Measurements from ENCODE around the gene JADE1.

The JADE1 gene

GRCh38 chr4:128819082-128819742 is 9.7 kb downstream of the JADE1 start:
- no peak; the same call in 2 of the 3 replicates for ATAC-seq
- no peak for TF ChIP-seq TOX (CRISPR knock-in tag; IDR thresholded peaks at IDR 0.05; ENCODE audit: borderline replicate concordance)
- no peak for TF ChIP-seq POU6F1 (CRISPR knock-in tag; IDR thresholded peaks at IDR 0.05; ENCODE audit: borderline replicate concordance, low read depth)
- no peak for TF ChIP-seq ZC3H10 (CRISPR knock-in tag; IDR thresholded peaks at IDR 0.05)
- TF ChIP-seq BACH2 (CRISPR knock-in tag; IDR thresholded peaks at IDR 0.05; ENCODE audit: borderline replicate concordance) = no peak
- TF ChIP-seq OSR1 (CRISPR knock-in tag; IDR thresholded peaks at IDR 0.05) = no peak
- no peak for TF ChIP-seq TSHZ2 (CRISPR knock-in tag; IDR thresholded peaks at IDR 0.05)
- TF ChIP-seq, protein P1, sequence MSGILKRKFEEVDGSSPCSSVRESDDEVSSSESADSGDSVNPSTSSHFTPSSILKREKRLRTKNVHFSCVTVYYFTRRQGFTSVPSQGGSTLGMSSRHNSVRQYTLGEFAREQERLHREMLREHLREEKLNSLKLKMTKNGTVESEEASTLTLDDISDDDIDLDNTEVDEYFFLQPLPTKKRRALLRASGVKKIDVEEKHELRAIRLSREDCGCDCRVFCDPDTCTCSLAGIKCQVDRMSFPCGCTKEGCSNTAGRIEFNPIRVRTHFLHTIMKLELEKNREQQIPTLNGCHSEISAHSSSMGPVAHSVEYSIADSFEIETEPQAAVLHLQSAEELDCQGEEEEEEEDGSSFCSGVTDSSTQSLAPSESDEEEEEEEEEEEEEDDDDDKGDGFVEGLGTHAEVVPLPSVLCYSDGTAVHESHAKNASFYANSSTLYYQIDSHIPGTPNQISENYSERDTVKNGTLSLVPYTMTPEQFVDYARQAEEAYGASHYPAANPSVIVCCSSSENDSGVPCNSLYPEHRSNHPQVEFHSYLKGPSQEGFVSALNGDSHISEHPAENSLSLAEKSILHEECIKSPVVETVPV (CRISPR knock-in tag; IDR thresholded peaks at IDR 0.05) = no peak
- TF ChIP-seq ISL1 (CRISPR knock-in tag; IDR thresholded peaks at IDR 0.05) = no peak
- TF ChIP-seq SNAI2 (CRISPR knock-in tag; IDR thresholded peaks at IDR 0.05) = no peak

DNA sequence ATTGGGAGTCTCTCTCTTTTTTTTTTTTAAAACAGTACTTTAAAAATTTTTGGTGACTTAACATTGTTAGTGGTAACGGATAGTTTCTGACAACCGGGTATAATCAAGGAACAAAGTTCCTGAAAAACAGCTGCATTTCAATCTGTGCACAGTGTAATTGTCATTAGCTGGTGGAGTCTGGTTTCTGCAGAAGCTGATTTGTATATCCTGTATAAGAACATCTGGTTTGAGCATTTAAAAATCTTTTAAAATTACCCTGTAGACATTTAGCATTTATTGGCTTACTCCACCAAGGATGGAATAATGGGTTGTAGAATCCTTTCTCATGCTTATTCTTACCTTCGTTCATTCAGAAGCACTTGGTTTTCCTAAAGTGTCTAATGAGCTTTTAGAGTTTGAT is 11.2 kb downstream of the JADE1 start:
- peak; percentile 71 for TF ChIP-seq TCF4 (CRISPR knock-in tag; IDR thresholded peaks at IDR 0.05; ENCODE audit: borderline replicate concordance)
- no peak for TF ChIP-seq POU6F1 (CRISPR knock-in tag; IDR thresholded peaks at IDR 0.05; ENCODE audit: borderline replicate concordance, low read depth)
- ATAC-seq = no peak; the same call in 2 of the 3 replicates

DNA sequence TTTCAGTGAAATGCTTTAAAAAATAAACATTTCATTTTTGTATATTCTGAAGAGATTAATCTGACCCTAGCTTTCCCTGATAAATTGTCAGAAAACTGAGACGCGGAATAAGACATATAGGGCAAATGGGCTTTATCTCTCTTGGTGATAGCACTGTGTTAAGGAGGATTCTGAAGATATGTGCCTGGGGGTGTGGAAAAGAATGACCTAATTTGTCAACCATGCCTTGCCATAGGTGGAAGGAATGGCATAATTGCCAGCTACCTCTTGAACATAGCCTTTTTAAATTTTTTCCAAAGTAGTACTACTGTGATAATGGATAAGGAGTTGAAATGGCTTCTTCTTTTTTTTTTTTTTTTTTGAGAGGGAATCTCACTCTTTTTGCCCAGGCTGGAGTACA is 11.7 kb downstream of the JADE1 start:
- ATAC-seq = no peak
- TF ChIP-seq PPARA (CRISPR knock-in tag; IDR thresholded peaks at IDR 0.05; ENCODE audit: borderline replicate concordance) (no peak), ISL1 (CRISPR knock-in tag; IDR thresholded peaks at IDR 0.05) (no peak), ZNF565 (CRISPR knock-in tag; conservative IDR thresholded peaks at IDR 0.05; ENCODE audit: low read depth) (no peak), ARNTL (CRISPR knock-in tag; IDR thresholded peaks at IDR 0.05; ENCODE audit: borderline replicate concordance, low read depth) (no peak), POU6F1 (CRISPR knock-in tag; IDR thresholded peaks at IDR 0.05; ENCODE audit: borderline replicate concordance, low read depth) (no peak), TOX (CRISPR knock-in tag; IDR thresholded peaks at IDR 0.05; ENCODE audit: borderline replicate concordance) (no peak), OSR1 (CRISPR knock-in tag; IDR thresholded peaks at IDR 0.05) (no peak), CREB5 (CRISPR knock-in tag; IDR thresholded peaks at IDR 0.05; ENCODE audit: low read depth) (no peak), ZC3H10 (CRISPR knock-in tag; IDR thresholded peaks at IDR 0.05) (no peak), TSHZ2 (CRISPR knock-in tag; IDR thresholded peaks at IDR 0.05) (no peak), RARB (CRISPR knock-in tag; IDR thresholded peaks at IDR 0.05) (no peak), ZNF70 (CRISPR knock-in tag; IDR thresholded peaks at IDR 0.05) (no peak), BACH2 (CRISPR knock-in tag; IDR thresholded peaks at IDR 0.05; ENCODE audit: borderline replicate concordance) (no peak), TCF4 (CRISPR knock-in tag; IDR thresholded peaks at IDR 0.05; ENCODE audit: borderline replicate concordance) (no peak), GLIS3 (CRISPR knock-in tag; IDR thresholded peaks at IDR 0.05) (no peak), ESRRG (CRISPR knock-in tag; IDR thresholded peaks at IDR 0.05) (no peak), CSDC2 (CRISPR knock-in tag; IDR thresholded peaks at IDR 0.05) (no peak)
- TF ChIP-seq, protein P1 (CRISPR knock-in tag; IDR thresholded peaks at IDR 0.05) = no peak
